Prostate gland (tissue), 2 donors: Measurements from ENCODE around the gene GBP2.

Experiments
- CTCF ChIP-seq, 4 experiments: fragments of 200-600 bp in 2 of 4; fragments of 450-650 bp in 2 of 4; sonication (generic) in 2 of 4; IDR thresholded peaks; 1 replicate in 3 of 4; 2 replicates in 1 of 4; pipeline ENCODE4 v1.5.1; 2016 to 2019; ENCODE audit warnings: antibody characterized with exemption in 4 of 4, mild to moderate bottlenecking in 2 of 4, moderate library complexity in 2 of 4
- POLR2A ChIP-seq: fragments of 450-650 bp; IDR thresholded peaks from one replicate; pipeline ENCODE4 v1.6.1; 2016; ENCODE audit warnings: antibody characterized with exemption, mild to moderate bottlenecking

DNA sequence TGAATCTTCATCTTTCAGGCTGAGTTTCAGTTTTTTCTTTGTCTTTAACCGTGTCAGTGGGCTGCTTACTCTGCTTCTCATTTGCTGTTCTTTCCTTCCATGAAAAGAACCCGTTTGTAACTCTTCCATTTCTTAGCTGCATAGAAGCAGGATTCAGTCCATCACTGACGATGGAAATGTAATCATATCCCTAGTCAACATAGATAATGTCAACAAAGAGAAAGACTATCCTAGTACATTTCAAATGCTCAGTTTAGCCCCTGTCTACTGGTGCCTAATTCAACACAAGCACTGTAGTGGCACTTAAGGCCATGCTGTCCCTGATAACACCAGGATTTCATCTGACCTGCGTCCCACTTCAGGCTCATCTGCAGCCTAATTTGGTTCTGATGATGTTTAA is 61.3 kb downstream of the GBP2 start:
- TF ChIP-seq CTCF (IDR thresholded peaks at IDR 0.05) (no peak), POLR2A (no peak)
